ENCODE results near the gene TIMM22.
"Not testable (repeated sequence)": the region's sequence is repeated elsewhere in the genome, so short reads cannot be mapped to it uniquely, and the experiment has no call there.

The TIMM22 gene

GRCh38 chr17:996554-997344 lies at the start of gene TIMM22:
Gene TIMM22 (plus strand): TSS chr17:997129. CDS start chr17:997143, 14 bp downstream.
- Histone ChIP-seq H3K4me3 (ENCODE audit: low read length) (peak within 1 kb of the TSS; percentile 98), H3K4me1 (ENCODE audit: control insufficient read depth, low read depth, low read length) (no peaks in the 10 kb centered on the region), H3K9ac (ENCODE audit: low read length) (peak within 1 kb of the TSS; percentile 91), H3K9me3 (ENCODE audit: control insufficient read depth, low read depth, low read length) (no peaks in the 10 kb centered on the region), H3K36me3 (ENCODE audit: control insufficient read depth, low read depth, low read length) (peaks cover 19% of the 10 kb centered on the region), H3K27me3 (ENCODE audit: control insufficient read depth, insufficient read depth, low read length) (peaks cover 4% of the 10 kb centered on the region), H3K27ac (ENCODE audit: low read length) (peak within 1 kb of the TSS; percentile 98)

GRCh38 chr17:948284-948852 lies 48.6 kb upstream of the TIMM22 start:
- H3K9me3 ChIP-seq (ENCODE audit: control insufficient read depth, low read depth, low read length), result no peaks in the 10 kb centered on the region
- H3K4me1 ChIP-seq (ENCODE audit: control insufficient read depth, low read depth, low read length), result peaks cover 24% of the 10 kb centered on the region
- no peak overlapping the region for H3K27ac ChIP-seq (ENCODE audit: low read length)
- H3K36me3 ChIP-seq (ENCODE audit: control insufficient read depth, low read depth, low read length), result no peaks in the 10 kb centered on the region
- H3K4me3 ChIP-seq (ENCODE audit: low read length), result no peak overlapping the region
- H3K27me3 ChIP-seq (ENCODE audit: control insufficient read depth, insufficient read depth, low read length), result no peaks in the 10 kb centered on the region
- no peak overlapping the region for H3K9ac ChIP-seq (ENCODE audit: low read length)

GRCh38 chr17:949623-950303 lies 47.2 kb upstream of the TIMM22 start:
- H3K9me3 ChIP-seq (ENCODE audit: control insufficient read depth, low read depth, low read length), result no peaks in the 10 kb centered on the region
- H3K27me3 ChIP-seq (ENCODE audit: control insufficient read depth, insufficient read depth, low read length), result no peaks in the 10 kb centered on the region
- no peaks in the 10 kb centered on the region for H3K36me3 ChIP-seq (ENCODE audit: control insufficient read depth, low read depth, low read length)
- peaks cover 20% of the 10 kb centered on the region for H3K4me1 ChIP-seq (ENCODE audit: control insufficient read depth, low read depth, low read length)
- peak overlapping the region; percentile 24 for H3K4me3 ChIP-seq (ENCODE audit: low read length)
- H3K9ac ChIP-seq (ENCODE audit: low read length), result peak overlapping the region; percentile 53
- H3K27ac ChIP-seq (ENCODE audit: low read length), result peak overlapping the region; percentile 83

- Histone ChIP-seq H3K36me3 (ENCODE audit: control insufficient read depth, low read depth, low read length) (no peaks in the 10 kb centered on the region), H3K27ac (ENCODE audit: low read length) (peak overlapping the region; percentile 89), H3K9me3 (ENCODE audit: control insufficient read depth, low read depth, low read length) (no peaks in the 10 kb centered on the region), H3K4me3 (ENCODE audit: low read length) (peak overlapping the region; percentile 37), H3K4me1 (ENCODE audit: control insufficient read depth, low read depth, low read length) (peaks cover 20% of the 10 kb centered on the region), H3K27me3 (ENCODE audit: control insufficient read depth, insufficient read depth, low read length) (no peaks in the 10 kb centered on the region), H3K9ac (ENCODE audit: low read length) (peak overlapping the region; percentile 79)
These were observed 45.4 kb upstream of the TIMM22 start for GRCh38 chr17:951325-952132.

GRCh38 chr17:952592-952991 lies 44.3 kb upstream of the TIMM22 start:
- not testable (repeated sequence) for H3K27me3 ChIP-seq (ENCODE audit: control insufficient read depth, insufficient read depth, low read length); H3K9me3 ChIP-seq (ENCODE audit: control insufficient read depth, low read depth, low read length); H3K4me3 ChIP-seq (ENCODE audit: low read length); H3K36me3 ChIP-seq (ENCODE audit: control insufficient read depth, low read depth, low read length); H3K9ac ChIP-seq (ENCODE audit: low read length); H3K27ac ChIP-seq (ENCODE audit: low read length)
- H3K4me1 ChIP-seq (ENCODE audit: control insufficient read depth, low read depth, low read length), result peaks cover 20% of the 10 kb centered on the region

- Histone ChIP-seq H3K4me1 (ENCODE audit: control insufficient read depth, low read depth, low read length) (peaks cover 20% of the 10 kb centered on the region), H3K9ac (ENCODE audit: low read length) (no peak overlapping the region), H3K9me3 (ENCODE audit: control insufficient read depth, low read depth, low read length) (no peaks in the 10 kb centered on the region), H3K27ac (ENCODE audit: low read length) (no peak overlapping the region), H3K36me3 (ENCODE audit: control insufficient read depth, low read depth, low read length) (no peaks in the 10 kb centered on the region), H3K27me3 (ENCODE audit: control insufficient read depth, insufficient read depth, low read length) (no peaks in the 10 kb centered on the region), H3K4me3 (ENCODE audit: low read length) (no peak overlapping the region)
These were observed 43.2 kb upstream of the TIMM22 start for GRCh38 chr17:953767-954166.

- H3K36me3 ChIP-seq (ENCODE audit: control insufficient read depth, low read depth, low read length), result no peaks in the 10 kb centered on the region
- H3K4me1 ChIP-seq (ENCODE audit: control insufficient read depth, low read depth, low read length), result peaks cover 20% of the 10 kb centered on the region
- no peak overlapping the region for H3K27ac ChIP-seq (ENCODE audit: low read length)
- H3K9me3 ChIP-seq (ENCODE audit: control insufficient read depth, low read depth, low read length), result no peaks in the 10 kb centered on the region
- H3K9ac ChIP-seq (ENCODE audit: low read length), result no peak overlapping the region
- H3K27me3 ChIP-seq (ENCODE audit: control insufficient read depth, insufficient read depth, low read length), result no peaks in the 10 kb centered on the region
- no peak overlapping the region for H3K4me3 ChIP-seq (ENCODE audit: low read length)
These were observed 42.3 kb upstream of the TIMM22 start for GRCh38 chr17:954431-955164.

- Histone ChIP-seq H3K4me3 (ENCODE audit: low read length) (no peak overlapping the region), H3K9ac (ENCODE audit: low read length) (no peak overlapping the region), H3K36me3 (ENCODE audit: control insufficient read depth, low read depth, low read length) (no peaks in the 10 kb centered on the region), H3K4me1 (ENCODE audit: control insufficient read depth, low read depth, low read length) (peaks cover under 1% of the 10 kb centered on the region), H3K9me3 (ENCODE audit: control insufficient read depth, low read depth, low read length) (no peaks in the 10 kb centered on the region), H3K27ac (ENCODE audit: low read length) (no peak overlapping the region), H3K27me3 (ENCODE audit: control insufficient read depth, insufficient read depth, low read length) (no peaks in the 10 kb centered on the region)
These were observed 40.0 kb upstream of the TIMM22 start for GRCh38 chr17:956905-957304.

GRCh38 chr17:957856-958421 lies 39.0 kb upstream of the TIMM22 start:
- Histone ChIP-seq H3K4me3 (ENCODE audit: low read length) (no peak overlapping the region), H3K9ac (ENCODE audit: low read length) (no peak overlapping the region), H3K36me3 (ENCODE audit: control insufficient read depth, low read depth, low read length) (no peaks in the 10 kb centered on the region), H3K4me1 (ENCODE audit: control insufficient read depth, low read depth, low read length) (peaks cover 9% of the 10 kb centered on the region), H3K9me3 (ENCODE audit: control insufficient read depth, low read depth, low read length) (no peaks in the 10 kb centered on the region), H3K27ac (ENCODE audit: low read length) (no peak overlapping the region), H3K27me3 (ENCODE audit: control insufficient read depth, insufficient read depth, low read length) (no peaks in the 10 kb centered on the region)

GRCh38 chr17:958712-959451 lies 38.0 kb upstream of the TIMM22 start:
- H3K27ac ChIP-seq (ENCODE audit: low read length), result no peak overlapping the region
- H3K4me3 ChIP-seq (ENCODE audit: low read length), result no peak overlapping the region
- peaks cover 15% of the 10 kb centered on the region for H3K4me1 ChIP-seq (ENCODE audit: control insufficient read depth, low read depth, low read length)
- no peaks in the 10 kb centered on the region for H3K36me3 ChIP-seq (ENCODE audit: control insufficient read depth, low read depth, low read length)
- H3K9me3 ChIP-seq (ENCODE audit: control insufficient read depth, low read depth, low read length), result no peaks in the 10 kb centered on the region
- no peak overlapping the region for H3K9ac ChIP-seq (ENCODE audit: low read length)
- H3K27me3 ChIP-seq (ENCODE audit: control insufficient read depth, insufficient read depth, low read length), result no peaks in the 10 kb centered on the region
